ENCODE data around the gene RAB12.

Gene RAB12

DNA sequence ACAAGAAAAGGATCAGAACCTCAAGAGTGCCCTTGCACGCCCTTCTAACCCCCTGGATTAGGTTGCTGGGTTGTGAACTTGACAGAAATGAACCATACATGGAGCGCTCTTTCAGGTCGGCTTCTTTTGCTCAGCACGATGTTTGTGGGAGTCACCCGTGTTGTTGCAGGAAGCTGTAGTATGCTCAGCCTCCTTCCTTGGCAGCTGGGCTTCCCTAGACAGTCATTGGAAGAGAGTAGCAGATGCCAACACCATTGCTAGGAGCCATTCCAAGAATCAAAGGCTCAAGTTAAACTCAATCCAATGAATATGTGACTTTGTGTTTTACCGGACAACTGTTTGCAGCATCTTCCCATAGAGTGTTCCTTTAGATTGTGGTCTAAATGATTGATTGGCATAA lies 47.0 kb downstream of the RAB12 start:
- ChIA-PET CTCF (interaction anchor here (0.6 to 6.4 kb wide), 7 partner anchors 12 to 860 kb away, joined by 3 to 94 read pairs (median 3); no protein-coding TSS in a partner anchor), POLR2A (no interaction called here)
- TF ChIP-seq, protein P1, sequence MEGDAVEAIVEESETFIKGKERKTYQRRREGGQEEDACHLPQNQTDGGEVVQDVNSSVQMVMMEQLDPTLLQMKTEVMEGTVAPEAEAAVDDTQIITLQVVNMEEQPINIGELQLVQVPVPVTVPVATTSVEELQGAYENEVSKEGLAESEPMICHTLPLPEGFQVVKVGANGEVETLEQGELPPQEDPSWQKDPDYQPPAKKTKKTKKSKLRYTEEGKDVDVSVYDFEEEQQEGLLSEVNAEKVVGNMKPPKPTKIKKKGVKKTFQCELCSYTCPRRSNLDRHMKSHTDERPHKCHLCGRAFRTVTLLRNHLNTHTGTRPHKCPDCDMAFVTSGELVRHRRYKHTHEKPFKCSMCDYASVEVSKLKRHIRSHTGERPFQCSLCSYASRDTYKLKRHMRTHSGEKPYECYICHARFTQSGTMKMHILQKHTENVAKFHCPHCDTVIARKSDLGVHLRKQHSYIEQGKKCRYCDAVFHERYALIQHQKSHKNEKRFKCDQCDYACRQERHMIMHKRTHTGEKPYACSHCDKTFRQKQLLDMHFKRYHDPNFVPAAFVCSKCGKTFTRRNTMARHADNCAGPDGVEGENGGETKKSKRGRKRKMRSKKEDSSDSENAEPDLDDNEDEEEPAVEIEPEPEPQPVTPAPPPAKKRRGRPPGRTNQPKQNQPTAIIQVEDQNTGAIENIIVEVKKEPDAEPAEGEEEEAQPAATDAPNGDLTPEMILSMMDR (IDR thresholded peaks at IDR 0.05; ENCODE audit: control extremely low read depth, extremely low read depth, low read depth, missing control alignments): no peak
- DNase-seq (ENCODE audit: extremely low spot score): no peak

- CTCF ChIA-PET: interaction anchor here (1.1 to 6.4 kb wide), 3 partner anchors 16 to 331 kb away, joined by 3 to 94 read pairs (median 4); no protein-coding TSS in a partner anchor
- POLR2A ChIA-PET: no interaction called here
- TF ChIP-seq, protein P1 (IDR thresholded peaks at IDR 0.05; ENCODE audit: control extremely low read depth, extremely low read depth, low read depth, missing control alignments): no peak
- DNase-seq (ENCODE audit: extremely low spot score): no peak
These were observed 48.0 kb downstream of the RAB12 start for GRCh38 chr18:8657050-8657820.

DNA sequence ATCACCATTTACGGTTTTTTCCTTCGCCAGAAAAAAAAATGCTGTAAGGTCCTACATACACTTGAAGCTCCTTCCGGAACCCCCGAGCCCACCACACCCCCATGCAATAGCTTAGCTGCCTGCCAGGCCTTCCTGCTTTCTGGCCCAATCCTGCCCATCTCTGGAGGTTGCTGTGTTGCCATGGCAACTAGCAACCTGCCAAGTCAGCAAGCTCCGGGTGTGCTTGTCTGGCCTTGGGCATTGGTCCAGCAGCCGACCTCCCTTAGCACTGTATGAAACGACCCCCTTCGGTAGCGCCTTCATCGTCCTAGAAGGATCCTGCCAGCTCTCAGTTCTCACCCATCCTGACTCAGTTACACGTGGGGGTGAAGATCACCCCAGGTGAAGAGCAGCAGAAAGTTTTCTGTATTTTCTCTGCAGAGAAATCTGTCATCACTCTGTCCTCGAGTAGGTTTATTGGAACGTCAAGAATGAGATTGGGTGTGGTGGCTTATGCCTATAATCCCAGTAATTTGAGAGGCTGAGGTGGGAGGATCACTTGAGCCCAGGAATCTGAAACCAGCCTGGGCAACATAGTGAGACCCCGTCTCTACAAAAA lies 48.7 kb downstream of the RAB12 start:
- ChIA-PET CTCF (interaction anchor here (1.1 to 1.7 kb wide), 4 partner anchors 19 to 330 kb away, joined by 3 to 4 read pairs (median 4); no protein-coding TSS in a partner anchor), POLR2A (no interaction called here)
- DNase-seq (ENCODE audit: extremely low spot score): no peak
- TF ChIP-seq, protein P1 (IDR thresholded peaks at IDR 0.05; ENCODE audit: control extremely low read depth, extremely low read depth, low read depth, missing control alignments): no peak

GRCh38 chr18:8658858-8659485 lies 49.7 kb downstream of the RAB12 start:
- CTCF ChIA-PET: interaction anchor here (1.4 to 1.9 kb wide), 5 partner anchors 20 to 378 kb away, joined by 3 to 5 read pairs (median 3); no protein-coding TSS in a partner anchor

GRCh38 chr18:8659609-8660242 lies 50.5 kb downstream of the RAB12 start:
- POLR2A ChIA-PET: no interaction called here

More at GRCh38 chr18:8658858-8659485, 49.7 kb downstream of the RAB12 start:
- POLR2A ChIA-PET: no interaction called here
- DNase-seq (ENCODE audit: extremely low spot score): no peak
- TF ChIP-seq, protein P1 (IDR thresholded peaks at IDR 0.05; ENCODE audit: control extremely low read depth, extremely low read depth, low read depth, missing control alignments): no peak

More at GRCh38 chr18:8659609-8660242, 50.5 kb downstream of the RAB12 start:
- TF ChIP-seq, protein P1 (IDR thresholded peaks at IDR 0.05; ENCODE audit: control extremely low read depth, extremely low read depth, low read depth, missing control alignments): no peak
- DNase-seq (ENCODE audit: extremely low spot score): no peak
- CTCF ChIA-PET: interaction anchor here (1.3 to 1.9 kb wide), 5 partner anchors 51 to 377 kb away, joined by 3 to 5 read pairs (median 3); partner anchors contain the start of gene RAB12

Measured in GM10248 (cell line).